ENCODE measurements around the gene TTC12.

The TTC12 gene

GRCh38 chr11:113317339-113317738, 3.0 kb downstream of the TTC12 start:
- in situ Hi-C loops (cut with MboI; ENCODE audit: low sequenced_read_pairs) = loop anchor here (25.0 kb wide), 1 partner anchor 945 kb away; no protein-coding TSS in a partner anchor

- in situ Hi-C loops (cut with MboI; ENCODE audit: low sequenced_read_pairs) = loop anchor here (25.0 kb wide), 1 partner anchor 943 kb away; no protein-coding TSS in a partner anchor
These were observed 4.7 kb downstream of the TTC12 start for GRCh38 chr11:113319085-113319484.

- in situ Hi-C loops (cut with MboI; ENCODE audit: low sequenced_read_pairs) = loop anchor here (25.0 kb wide), 1 partner anchor 940 kb away; no protein-coding TSS in a partner anchor
These were observed 7.8 kb downstream of the TTC12 start for GRCh38 chr11:113322158-113322557.

GRCh38 chr11:113324250-113324649, 9.9 kb downstream of the TTC12 start:
- in situ Hi-C loops (cut with MboI; ENCODE audit: low sequenced_read_pairs) = loop anchor here (25.0 kb wide), 1 partner anchor 938 kb away; no protein-coding TSS in a partner anchor

- in situ Hi-C loops (cut with MboI; ENCODE audit: low sequenced_read_pairs) = no loop called here
These were observed 15.3 kb downstream of the TTC12 start for GRCh38 chr11:113329725-113330124.

GRCh38 chr11:113331441-113331840, 17.1 kb downstream of the TTC12 start:
- in situ Hi-C loops (cut with MboI; ENCODE audit: low sequenced_read_pairs) = no loop called here

- in situ Hi-C loops (cut with MboI; ENCODE audit: low sequenced_read_pairs) = no loop called here
These were observed 17.6 kb downstream of the TTC12 start for GRCh38 chr11:113332023-113332422.

- in situ Hi-C loops (cut with MboI; ENCODE audit: low sequenced_read_pairs) = no loop called here
These were observed 18.4 kb downstream of the TTC12 start for GRCh38 chr11:113332638-113333329.

GRCh38 chr11:113334183-113334582, 19.8 kb downstream of the TTC12 start:
- in situ Hi-C loops (cut with MboI; ENCODE audit: low sequenced_read_pairs) = no loop called here

- in situ Hi-C loops (cut with MboI; ENCODE audit: low sequenced_read_pairs) = no loop called here
These were observed 24.3 kb downstream of the TTC12 start for GRCh38 chr11:113338730-113339129.

- in situ Hi-C loops (cut with MboI; ENCODE audit: low sequenced_read_pairs) = no loop called here
These were observed 25.7 kb downstream of the TTC12 start for GRCh38 chr11:113339929-113340589.

- in situ Hi-C loops (cut with MboI; ENCODE audit: low sequenced_read_pairs) = no loop called here
These were observed 27.2 kb downstream of the TTC12 start for GRCh38 chr11:113341388-113342165.

- in situ Hi-C loops (cut with MboI; ENCODE audit: low sequenced_read_pairs) = no loop called here
These were observed 31.6 kb downstream of the TTC12 start for GRCh38 chr11:113345978-113346377.

- in situ Hi-C loops (cut with MboI; ENCODE audit: low sequenced_read_pairs) = no loop called here
These were observed 35.1 kb downstream of the TTC12 start for GRCh38 chr11:113349528-113349927.

- in situ Hi-C loops (cut with MboI; ENCODE audit: low sequenced_read_pairs) = no loop called here
These were observed 36.1 kb downstream of the TTC12 start for GRCh38 chr11:113350336-113351067.

GRCh38 chr11:113351068-113351450, 36.7 kb downstream of the TTC12 start:
- in situ Hi-C loops (cut with MboI; ENCODE audit: low sequenced_read_pairs) = no loop called here

GRCh38 chr11:113351480-113351879, 37.1 kb downstream of the TTC12 start:
- in situ Hi-C loops (cut with MboI; ENCODE audit: low sequenced_read_pairs) = no loop called here

- in situ Hi-C loops (cut with MboI; ENCODE audit: low sequenced_read_pairs) = no loop called here
These were observed 41.8 kb downstream of the TTC12 start for GRCh38 chr11:113356203-113356602.

GRCh38 chr11:113363406-113363805, 49.0 kb downstream of the TTC12 start:
- in situ Hi-C loops (cut with MboI; ENCODE audit: low sequenced_read_pairs) = no loop called here

- in situ Hi-C loops (cut with MboI; ENCODE audit: low sequenced_read_pairs) = no loop called here
These were observed 49.7 kb downstream of the TTC12 start for GRCh38 chr11:113363996-113364641.

Data from HL-60/S4 (cell line).